OCI-LY7 (cell line): ENCODE data around the gene CASK. TPM values are rescaled to one million over a fixed set of nuclear protein-coding genes. Genes with fewer than 3 reads are reported as not detected.

Experiments used
- BruUV-seq: library from RNA; stranded (reverse); fragments of 400-500 nt; replicated peaks from 2 replicates; lab custom pipeline; 2021; lab: Mats Ljungman, UMichigan
- CTCF ChIA-PET: fragments of 300-600 bp; sonication (Branson Sonifier 250); formaldehyde crosslinking; loops from one replicate; lab custom pipeline; 2022; ENCODE audit warnings: antibody characterized with exemption; ENCODE audit not compliant: unreplicated experiment; lab: Charles Lee
- POLR2A ChIA-PET: fragments of 300-600 bp; sonication (Branson Sonifier 250); formaldehyde crosslinking; loops from one replicate; lab custom pipeline; 2022; ENCODE audit warnings: antibody characterized with exemption; lab: Charles Lee
- DNase-seq: peaks from one replicate; pipeline ENCODE4 v3.0.0-alpha.2; 2015; ENCODE audit warnings: low spot score
- H2AFZ ChIP-seq: fragments of 200-600 bp; sonication (generic), shearing (Covaris generic); 2 replicates; pipeline ENCODE4 v1.6.1; 2014; ENCODE audit warnings: mild to moderate bottlenecking, antibody characterized with exemption, low read length, moderate library complexity
- H3K27ac ChIP-seq: fragments of 200-600 bp; sonication (generic); 2 replicates; pipeline ENCODE4 v1.5.1; 2014; ENCODE audit warnings: mixed run types, low read depth, mild to moderate bottlenecking, moderate library complexity, low read length, inconsistent platforms; ENCODE audit not compliant: poor library complexity, severe bottlenecking
- H3K36me3 ChIP-seq: fragments of 200-600 bp; sonication (generic); 2 replicates; pipeline ENCODE4 v1.6.1; 2014; ENCODE audit warnings: mild to moderate bottlenecking, antibody characterized with exemption, low read length, moderate library complexity, mixed read lengths; ENCODE audit not compliant: insufficient read depth
- H3K4me1 ChIP-seq: fragments of 200-600 bp; sonication (generic); 2 replicates; pipeline ENCODE4 v1.5.1; 2014; ENCODE audit warnings: mild to moderate bottlenecking, low read length; ENCODE audit not compliant: insufficient read depth, poor library complexity, severe bottlenecking
- H3K4me2 ChIP-seq: fragments of 200-600 bp; sonication (generic); 2 replicates; pipeline ENCODE4 v1.6.1; 2014; ENCODE audit warnings: mild to moderate bottlenecking, low read length
- H3K4me3 ChIP-seq: fragments of 200-600 bp; sonication (generic); 2 replicates; pipeline ENCODE4 v1.5.1; 2014; ENCODE audit warnings: mild to moderate bottlenecking, low read depth, low read length; ENCODE audit not compliant: poor library complexity, severe bottlenecking
- H3K79me2 ChIP-seq: fragments of 200-600 bp; sonication (generic); 2 replicates; pipeline ENCODE4 v1.6.1; 2016; ENCODE audit warnings: low read depth, mild to moderate bottlenecking, low read length, moderate library complexity, mixed read lengths; ENCODE audit not compliant: insufficient read depth
- H3K9me2 ChIP-seq: fragments of 200-600 bp; sonication (generic); 2 replicates; pipeline ENCODE4 v1.6.1; 2016; ENCODE audit warnings: mild to moderate bottlenecking, low read length, mixed read lengths; ENCODE audit not compliant: insufficient read depth
- H3K9me3 ChIP-seq: fragments of 200-600 bp; sonication (generic); 2 replicates; pipeline ENCODE4 v1.6.1; 2014; ENCODE audit warnings: mild to moderate bottlenecking, mixed run types, low read length, mixed read lengths
- H4K20me1 ChIP-seq: fragments of 200-600 bp; sonication (generic); 2 replicates; pipeline ENCODE4 v1.6.1; 2014; ENCODE audit warnings: mild to moderate bottlenecking, antibody characterized with exemption, low read length, moderate library complexity, mixed read lengths; ENCODE audit not compliant: insufficient read depth
- CTCF ChIP-seq: fragments of 200-600 bp; sonication (generic); conservative IDR thresholded peaks from 2 replicates; pipeline ENCODE4 v1.5.1; 2014; ENCODE audit warnings: mild to moderate bottlenecking, antibody characterized with exemption, low read length, moderate library complexity, mixed read lengths
- EZH2phosphoT487 ChIP-seq: fragments of 200-600 bp; sonication (generic); IDR thresholded peaks from 2 replicates; pipeline ENCODE4 v1.6.1; 2018; ENCODE audit warnings: low read depth, borderline replicate concordance, mild to moderate bottlenecking, mixed run types, antibody characterized with exemption, low read length, moderate library complexity, mixed read lengths
- intact Hi-C: fragments of 100-400 bp; cut with micrococcal nuclease; formaldehyde crosslinking; loops from one replicate; pipeline ENCODE4 v1.10.0; 2022; ENCODE audit not compliant: unreplicated experiment
- total RNA-seq, 2 experiments: library from RNA; depleted of rRNA in 1 of 2; stranded (reverse); fragments of >200 nt in 1 of 2; shearing (Covaris generic) in 1 of 2; gene quantifications; 2 replicates each; pipeline ENCODE4 v1.2.3, GENCODE V29; 2014 to 2022

CASK gene
- total RNA-seq, 2 experiments from 2014 or later, result 18.6 to 29.4 TPM

GRCh38 chrX:41543025-41543424 lies 380.3 kb downstream of the CASK start:
- no peak overlapping the region for H3K27ac ChIP-seq
- H4K20me1 ChIP-seq, result no peaks in the 10 kb centered on the region
- DNase-seq, result no peak
- ChIA-PET CTCF (no interaction called here), POLR2A (interaction anchor here (1.1 kb wide), 1 partner anchor 8 kb away, joined by 3 read pairs; no protein-coding TSS in a partner anchor)
- peaks cover 4% of the 10 kb centered on the region; the same call in 1 of the 2 replicates for H3K36me3 ChIP-seq
- intact Hi-C loops, result no loop called here
- no peak overlapping the region for H3K4me2 ChIP-seq
- no peak overlapping the region for H2AFZ ChIP-seq
- H3K4me1 ChIP-seq, result no peaks in the 10 kb centered on the region
- H3K9me2 ChIP-seq, result no peaks in the 10 kb centered on the region
- H3K4me3 ChIP-seq, result no peak overlapping the region
- no TSS peak for BruUV-seq
- no peaks in the 10 kb centered on the region for H3K79me2 ChIP-seq
- no peaks in the 10 kb centered on the region for H3K9me3 ChIP-seq
- TF ChIP-seq CTCF (no peak), EZH2phosphoT487 (no peak)

GRCh38 chrX:41542536-41542935 lies 380.8 kb downstream of the CASK start:
- POLR2A ChIA-PET, result interaction anchor here (0.9 to 1.1 kb wide), 2 partner anchors 8 to 138 kb away, joined by 3 to 5 read pairs; no protein-coding TSS in a partner anchor
- H3K79me2 ChIP-seq, result no peaks in the 10 kb centered on the region

More at GRCh38 chrX:41542536-41542935, 380.8 kb downstream of the CASK start:
- CTCF ChIA-PET, result no interaction called here
- no peak for TF ChIP-seq CTCF
- Histone ChIP-seq H3K9me2 (no peaks in the 10 kb centered on the region), H3K4me1 (no peaks in the 10 kb centered on the region), H3K9me3 (no peaks in the 10 kb centered on the region), H4K20me1 (no peaks in the 10 kb centered on the region), H3K4me3 (no peak overlapping the region), H3K36me3 (peaks cover 4% of the 10 kb centered on the region; the same call in 1 of the 2 replicates), H2AFZ (no peak overlapping the region), H3K27ac (no peak overlapping the region), H3K4me2 (no peak overlapping the region)
- intact Hi-C loops, result no loop called here
- BruUV-seq, result no TSS peak
- no peak for DNase-seq
